Loucy (cell line): ENCODE data around the gene SLC7A8.

ENCODE experiments used
- CTCF ChIP-seq: fragments of 200-600 bp; sonication (generic); conservative IDR thresholded peaks from 2 replicates; pipeline ENCODE4 v1.5.1; 2014; ENCODE audit warnings: mild to moderate bottlenecking, antibody characterized with exemption, low read length
- EZH2phosphoT487 ChIP-seq: fragments of 200-600 bp; IDR thresholded peaks from 2 replicates; pipeline ENCODE4 v1.6.1; 2018; ENCODE audit warnings: antibody characterized with exemption, mild to moderate bottlenecking, moderate library complexity, borderline replicate concordance

- TF ChIP-seq CTCF (no peak), EZH2phosphoT487 (no peak)
Measured at GRCh38 chr14:23131482-23131881, 52.0 kb downstream of the SLC7A8 start.
